Transverse colon (tissue), 4 donors: ENCODE results near the gene AGAP1.

Source experiments
- CTCF ChIP-seq, 5 experiments: fragments of 200-600 bp in 3 of 5; fragments of 450-650 bp in 2 of 5; sonication (generic) in 3 of 5; IDR thresholded peaks; 1 replicate in 2 of 5; 2 replicates in 3 of 5; pipeline ENCODE4 v1.5.1; 2016 to 2017; ENCODE audit warnings: antibody characterized with exemption in 5 of 5, inconsistent platforms in 3 of 5, mild to moderate bottlenecking in 2 of 5, moderate library complexity in 1 of 5
- POLR2A ChIP-seq: fragments of 450-650 bp; IDR thresholded peaks from one replicate; pipeline ENCODE4 v1.6.1; 2016; ENCODE audit warnings: antibody characterized with exemption, mild to moderate bottlenecking, moderate library complexity
- POLR2AphosphoS5 ChIP-seq, 3 donors: sonication (generic); formaldehyde crosslinking; IDR thresholded peaks; one replicate each; pipeline ENCODE4 v1.6.1; 2016; ENCODE audit warnings: antibody characterized with exemption in 3 of 3

- no peak for TF ChIP-seq CTCF (IDR thresholded peaks at IDR 0.05)
- no peak for TF ChIP-seq POLR2A
- TF ChIP-seq POLR2AphosphoS5 (IDR thresholded peaks at IDR 0.05): no peak
These were observed 404.9 kb downstream of the AGAP1 start for GRCh38 chr2:235898766-235899165.
